SU-DHL-6 (cell line): ENCODE measurements around the gene PGC.

Source experiments
- H2AFZ ChIP-seq: fragments of 200-600 bp; sonication (generic); 2 replicates; pipeline ENCODE4 v1.6.1; 2014; ENCODE audit warnings: low read depth, mild to moderate bottlenecking, moderate library complexity, mixed read lengths, antibody characterized with exemption, low read length; ENCODE audit not compliant: severe bottlenecking
- H3F3A ChIP-seq: fragments of 200-600 bp; shearing (Covaris generic); 2 replicates; pipeline ENCODE4 v1.6.0; 2016; ENCODE audit warnings: antibody characterized with exemption, mild to moderate bottlenecking; ENCODE audit not compliant: insufficient read depth
- H3K27ac ChIP-seq: fragments of 200-600 bp; sonication (generic); 2 replicates; pipeline ENCODE4 v1.5.1; 2016; ENCODE audit warnings: low read depth, mild to moderate bottlenecking, low read length, moderate library complexity, mixed read lengths
- H3K27me3 ChIP-seq: fragments of 200-600 bp; sonication (generic), shearing (Covaris generic); 2 replicates; pipeline ENCODE4 v1.6.0; 2014; ENCODE audit warnings: mild to moderate bottlenecking, low read length
- H3K36me3 ChIP-seq: fragments of 200-600 bp; sonication (generic); 2 replicates; pipeline ENCODE4 v1.6.1; 2014; ENCODE audit warnings: mild to moderate bottlenecking, low read length, mixed read lengths
- H3K4me2 ChIP-seq: fragments of 300-600, 200-600 bp; shearing (Covaris generic), sonication (generic); 2 replicates; pipeline ENCODE4 v1.6.0; 2014; ENCODE audit warnings: low read length, low read depth, mild to moderate bottlenecking; ENCODE audit not compliant: poor library complexity, severe bottlenecking
- H3K4me3 ChIP-seq: fragments of 200-600 bp; sonication (generic); 2 replicates; pipeline ENCODE4 v1.5.1; 2014; ENCODE audit warnings: antibody characterized with exemption, low read length, mild to moderate bottlenecking, mixed read lengths; ENCODE audit not compliant: insufficient read depth, poor library complexity, severe bottlenecking
- H3K79me2 ChIP-seq: fragments of 200-600 bp; sonication (generic); 2 replicates; pipeline ENCODE4 v1.6.1; 2014; ENCODE audit warnings: mild to moderate bottlenecking, low read length, moderate library complexity; ENCODE audit not compliant: insufficient read depth
- H3K9ac ChIP-seq: fragments of 200-600 bp; sonication (generic); 2 replicates; pipeline ENCODE4 v1.7.0; 2014; ENCODE audit warnings: mild to moderate bottlenecking, low read length
- H3K9me2 ChIP-seq: fragments of 200-600 bp; sonication (generic); replicated peaks from 2 replicates; pipeline ENCODE4 v1.6.1; 2014; ENCODE audit warnings: low read length; ENCODE audit not compliant: insufficient read depth
- H3K9me3 ChIP-seq: fragments of 200-600 bp; sonication (generic); 2 replicates; pipeline ENCODE4 v1.6.1; 2014; ENCODE audit warnings: low read length, mixed read lengths; ENCODE audit not compliant: insufficient read depth
- H4K20me1 ChIP-seq: fragments of 200-600 bp; sonication (generic); 2 replicates; pipeline ENCODE4 v1.6.1; 2014; ENCODE audit warnings: low read depth, mild to moderate bottlenecking, antibody characterized with exemption, low read length, moderate library complexity, mixed read lengths
- CTCF ChIP-seq: fragments of 200-600 bp; sonication (generic); IDR thresholded peaks from one replicate; pipeline ENCODE4 v1.5.1; 2017; ENCODE audit warnings: antibody characterized with exemption, mild to moderate bottlenecking, low read length, moderate library complexity; ENCODE audit not compliant: insufficient read depth, poor library complexity, severe bottlenecking
- EZH2phosphoT487 ChIP-seq: fragments of 200-600 bp; sonication (generic), shearing (Covaris generic); conservative IDR thresholded peaks from 2 replicates; pipeline ENCODE4 v1.6.1; 2018; ENCODE audit warnings: mild to moderate bottlenecking, antibody characterized with exemption, low read length, moderate library complexity, mixed read lengths

The PGC gene

GRCh38 chr6:41744236-41744787 lies 2.9 kb downstream of the PGC start:
- Histone ChIP-seq H3K9me2 (no peaks in the 10 kb centered on the region), H3K36me3 (no peaks in the 10 kb centered on the region), H3K4me2 (no peak overlapping the region), H3K9ac (no peak overlapping the region), H3K27me3 (no peaks in the 10 kb centered on the region), H4K20me1 (no peaks in the 10 kb centered on the region), H3F3A (no peaks in the 10 kb centered on the region), H2AFZ (no peak overlapping the region), H3K4me3 (no peak overlapping the region), H3K27ac (no peak overlapping the region), H3K79me2 (no peaks in the 10 kb centered on the region), H3K9me3 (no peaks in the 10 kb centered on the region)
- TF ChIP-seq CTCF (no peak), EZH2phosphoT487 (no peak)

GRCh38 chr6:41743406-41744235 lies 3.6 kb downstream of the PGC start:
- H3K27me3 ChIP-seq: no peaks in the 10 kb centered on the region

GRCh38 chr6:41741625-41742490 lies 5.3 kb downstream of the PGC start:
- H3K4me2 ChIP-seq: no peak overlapping the region
- H3K4me3 ChIP-seq: no peak overlapping the region
- no peaks in the 10 kb centered on the region for H3K36me3 ChIP-seq
- H3K79me2 ChIP-seq: no peaks in the 10 kb centered on the region
- no peaks in the 10 kb centered on the region for H3F3A ChIP-seq
- H3K27me3 ChIP-seq: no peaks in the 10 kb centered on the region
- H3K9me2 ChIP-seq: no peaks in the 10 kb centered on the region
- no peaks in the 10 kb centered on the region for H3K9me3 ChIP-seq
- H4K20me1 ChIP-seq: no peaks in the 10 kb centered on the region
- no peak overlapping the region for H3K27ac ChIP-seq
- H3K9ac ChIP-seq: no peak overlapping the region
- H2AFZ ChIP-seq: no peak overlapping the region
- TF ChIP-seq CTCF (no peak), EZH2phosphoT487 (no peak)

More at GRCh38 chr6:41743406-41744235, 3.6 kb downstream of the PGC start:
- Histone ChIP-seq H3K27ac (no peak overlapping the region), H3K4me3 (no peak overlapping the region), H3F3A (no peaks in the 10 kb centered on the region), H4K20me1 (no peaks in the 10 kb centered on the region), H3K4me2 (no peak overlapping the region), H3K36me3 (no peaks in the 10 kb centered on the region), H3K79me2 (no peaks in the 10 kb centered on the region), H2AFZ (no peak overlapping the region), H3K9me2 (no peaks in the 10 kb centered on the region), H3K9me3 (no peaks in the 10 kb centered on the region), H3K9ac (no peak overlapping the region)
- TF ChIP-seq CTCF (no peak), EZH2phosphoT487 (no peak)
